Germinal center (tissue), 1 donor: ENCODE data around the gene ZNF365.
"Not testable (repeated sequence)": the region's sequence is repeated elsewhere in the genome, so short reads cannot be mapped to it uniquely, and the experiment has no call there.

ENCODE experiments used
- DNase-seq: peaks from one replicate; pipeline ENCODE4 v3.0.0; 2012; ENCODE audit warnings: mixed read lengths, low spot score

The ZNF365 gene, protein sequence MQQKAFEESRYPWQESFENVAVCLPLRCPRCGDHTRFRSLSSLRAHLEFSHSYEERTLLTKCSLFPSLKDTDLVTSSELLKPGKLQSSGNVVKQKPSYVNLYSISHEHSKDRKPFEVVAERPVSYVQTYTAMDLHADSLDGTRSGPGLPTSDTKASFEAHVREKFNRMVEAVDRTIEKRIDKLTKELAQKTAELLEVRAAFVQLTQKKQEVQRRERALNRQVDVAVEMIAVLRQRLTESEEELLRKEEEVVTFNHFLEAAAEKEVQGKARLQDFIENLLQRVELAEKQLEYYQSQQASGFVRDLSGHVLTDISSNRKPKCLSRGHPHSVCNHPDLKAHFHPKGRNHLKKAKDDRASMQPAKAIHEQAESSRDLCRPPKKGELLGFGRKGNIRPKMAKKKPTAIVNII

DNA sequence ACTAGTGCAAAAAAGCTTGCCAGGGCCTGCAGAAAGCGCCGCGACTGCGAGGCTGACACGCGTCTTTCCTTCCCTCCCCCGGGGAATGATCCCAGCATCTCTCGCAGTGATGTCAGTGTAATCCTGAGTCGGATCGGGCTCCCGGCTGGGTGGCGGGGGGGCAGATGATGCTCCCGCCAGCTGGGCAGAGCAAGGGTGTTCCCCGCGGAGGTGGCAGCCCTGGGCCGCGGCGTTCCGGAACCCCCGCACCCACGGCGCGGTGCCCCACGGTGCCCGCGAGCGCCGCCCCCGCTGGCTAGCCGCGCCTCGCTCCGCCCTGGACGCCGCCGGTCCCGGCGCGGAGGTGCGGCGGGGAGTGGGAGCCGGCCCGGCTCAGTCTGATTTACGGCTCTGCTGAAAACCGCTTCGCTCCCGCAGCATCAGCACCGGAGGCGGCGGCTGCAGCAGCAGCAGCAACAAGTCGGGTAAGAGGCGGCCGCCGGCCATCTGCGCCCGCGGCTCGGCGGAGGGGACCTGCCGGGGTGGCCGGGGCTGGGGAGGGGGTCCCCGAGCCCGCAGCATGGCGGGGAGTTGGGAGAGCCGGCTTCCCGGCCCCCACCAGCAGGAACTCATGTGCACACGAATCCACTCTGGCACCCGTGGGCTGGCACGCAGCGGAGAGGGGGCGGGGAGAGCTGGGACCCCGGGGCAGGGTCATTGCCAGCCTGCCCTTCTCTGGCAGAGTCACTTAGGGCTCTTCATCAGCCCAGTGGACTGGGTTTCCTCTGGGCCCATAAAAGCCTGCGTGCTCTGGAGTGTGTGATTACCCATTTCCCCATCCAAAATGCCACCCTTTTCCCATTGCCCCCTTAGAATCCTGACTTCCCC, at the start of gene ZNF365:
ZNF365 (plus strand) TSS at position 375 of the 867 bp plus-strand sequence. CDS start 1,825 bp downstream, outside the sequence.
- DNase-seq, result peak; percentile 30

DNA sequence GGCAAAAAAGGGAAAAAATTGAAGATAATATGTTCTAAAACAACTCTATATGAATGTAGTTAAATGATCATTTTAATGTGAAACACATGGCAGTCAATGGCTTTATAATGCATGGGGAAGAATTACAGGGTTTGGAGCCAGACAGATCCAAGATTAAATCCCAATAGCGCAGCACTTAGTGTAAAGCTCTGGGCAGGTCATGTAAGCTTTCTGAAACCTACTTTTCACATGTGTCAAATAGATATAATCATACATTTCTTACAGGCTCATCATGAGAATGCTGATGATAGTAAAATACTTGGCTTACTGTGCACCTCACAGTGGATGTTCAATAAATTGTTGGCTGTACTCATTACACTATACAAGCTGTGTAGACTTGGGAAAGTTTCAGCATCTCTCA, 48.0 kb upstream of the ZNF365 start:
- no peak for DNase-seq

DNA sequence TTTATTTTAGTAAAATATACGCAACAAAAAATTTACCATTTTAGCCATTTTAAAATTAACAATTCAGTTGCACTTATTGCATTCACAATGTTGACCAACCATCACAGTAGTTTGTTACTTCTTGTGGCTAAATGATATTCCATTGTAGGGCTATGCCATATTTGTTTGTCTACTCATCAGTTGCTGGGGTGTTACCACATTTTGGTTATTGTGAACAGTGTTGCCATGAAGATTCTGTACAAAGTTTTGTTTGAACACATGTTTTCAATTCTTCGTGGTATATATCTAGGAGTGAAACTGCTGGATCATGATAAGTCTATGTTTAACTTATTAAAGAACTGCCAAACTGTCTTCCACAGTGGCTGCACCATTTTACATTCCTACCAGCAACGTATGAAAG, 46.3 kb upstream of the ZNF365 start:
- DNase-seq, result no peak

DNA sequence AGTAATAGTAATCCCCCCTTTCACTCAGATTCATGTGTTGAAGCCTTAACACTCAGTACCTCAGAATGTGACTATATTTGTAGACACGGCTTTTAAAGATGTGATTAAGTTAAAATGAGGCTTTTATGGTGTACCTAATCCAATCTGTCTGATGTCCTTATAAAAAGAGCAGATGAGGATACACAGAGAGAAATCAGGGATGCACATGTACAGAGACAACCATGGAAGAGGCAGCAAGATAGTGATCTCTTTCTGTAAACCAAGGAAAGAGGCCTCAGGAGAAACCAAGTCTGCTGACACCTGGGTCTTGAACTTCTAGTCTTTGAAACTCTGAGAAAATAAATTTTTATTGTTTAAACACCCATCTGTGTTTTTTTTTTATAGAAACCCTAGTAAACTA, 44.0 kb upstream of the ZNF365 start:
- no peak for DNase-seq

DNA sequence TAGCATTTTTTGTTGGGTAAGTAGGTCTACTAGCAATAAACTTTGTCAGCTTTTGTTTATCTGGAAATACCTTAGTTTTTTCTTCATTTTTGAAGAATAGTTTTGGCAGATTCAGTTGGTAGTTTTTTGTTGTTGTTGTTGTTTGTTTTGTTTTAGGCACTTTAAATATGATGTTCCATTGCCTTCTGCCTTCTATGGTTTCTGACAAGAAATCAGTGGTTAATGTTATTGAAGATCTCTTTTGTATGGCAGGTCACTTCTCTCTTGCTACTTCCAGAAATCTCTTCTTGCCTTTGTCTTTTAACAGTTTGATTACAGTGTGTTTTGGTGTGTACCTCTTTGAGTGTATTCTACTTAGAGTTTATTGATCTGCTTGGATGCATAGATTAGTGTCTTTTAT, 41.8 kb upstream of the ZNF365 start:
- DNase-seq, result no peak

DNA sequence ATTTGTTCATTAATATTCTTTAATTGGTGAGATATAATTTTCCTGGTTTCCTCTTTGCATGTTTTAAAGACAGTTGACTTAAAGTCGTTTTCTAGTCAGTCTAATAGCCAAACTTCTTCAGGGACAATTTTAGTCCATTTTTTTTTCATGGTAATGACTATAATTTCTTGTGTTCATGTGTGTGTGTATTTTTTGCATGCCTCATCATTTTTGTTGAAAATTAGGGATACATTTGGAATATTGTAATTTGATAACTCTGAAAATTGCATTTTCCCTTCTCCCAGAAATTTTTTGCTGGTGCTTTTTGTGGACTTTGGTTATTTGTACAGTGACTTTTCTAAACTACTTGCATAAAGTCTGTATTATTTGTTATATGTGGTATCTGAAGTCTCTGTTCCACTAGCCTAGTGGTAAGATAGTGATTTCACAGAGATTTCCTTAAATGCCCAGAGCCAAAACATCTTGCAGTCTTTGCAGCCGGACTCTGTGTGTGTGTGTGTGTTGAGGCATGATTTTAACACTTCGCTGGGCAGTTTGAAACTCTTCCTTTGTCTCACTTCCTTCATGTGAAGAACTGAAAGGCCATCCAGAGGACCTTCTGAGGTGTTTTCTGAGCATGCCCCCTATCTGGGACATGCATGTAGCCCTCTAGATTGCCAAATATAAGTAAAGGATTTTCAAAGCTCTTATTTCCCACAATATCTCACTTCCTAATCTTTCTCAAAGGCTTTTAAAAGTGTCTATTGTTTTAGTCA, 40.9 kb upstream of the ZNF365 start:
- no peak for DNase-seq

DNA sequence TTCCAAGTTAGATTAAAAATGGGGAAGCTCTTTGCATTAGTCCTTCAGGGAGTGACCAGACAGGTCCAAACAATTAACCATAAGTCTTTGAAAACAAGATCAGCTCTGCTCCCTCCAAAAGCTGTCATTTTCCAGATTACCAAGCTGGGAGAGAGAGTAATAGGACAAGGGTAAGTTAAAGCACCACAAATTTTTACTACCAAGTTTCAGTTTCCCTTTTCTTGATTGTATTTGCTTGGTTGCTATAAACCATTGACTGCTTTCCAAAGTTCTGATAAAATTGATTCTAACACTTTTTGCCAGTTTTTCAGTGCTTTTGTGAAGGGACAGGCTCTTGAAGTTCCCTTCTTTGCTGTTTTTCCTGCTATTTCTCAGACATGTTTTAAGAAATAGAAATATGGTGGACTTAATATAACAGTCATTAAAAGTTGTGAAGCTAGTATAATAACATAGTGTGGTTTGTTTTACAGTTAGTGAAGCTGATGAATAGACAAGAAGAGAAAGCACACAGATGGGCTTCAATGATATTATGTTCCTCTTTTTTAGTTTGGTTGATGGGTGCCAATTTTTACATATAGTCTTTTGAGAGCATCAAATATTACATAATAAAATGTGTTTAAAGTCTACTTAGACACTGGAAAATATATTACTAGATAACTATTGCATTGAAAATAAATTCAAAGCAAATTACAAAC, 40.0 kb upstream of the ZNF365 start:
- DNase-seq, result no peak

DNA sequence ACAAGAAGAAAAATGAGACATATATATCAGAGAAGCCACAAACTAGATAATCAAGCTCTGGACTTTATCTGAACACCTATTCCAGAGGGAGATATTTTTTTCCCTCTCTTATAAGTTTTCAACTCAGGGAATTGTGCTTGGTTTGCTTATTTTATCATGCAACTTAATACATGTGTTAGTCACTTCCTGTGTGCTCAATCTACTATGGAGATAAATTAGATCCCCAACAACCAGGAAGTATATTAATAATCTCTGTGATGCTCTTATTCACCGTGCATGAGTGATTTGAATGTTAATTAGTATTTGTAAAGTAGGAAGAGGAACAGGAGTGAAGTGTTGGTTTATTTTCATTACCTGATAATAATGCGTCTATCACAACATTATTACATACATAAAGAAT, 38.8 kb upstream of the ZNF365 start:
- DNase-seq, result peak; percentile 39

DNA sequence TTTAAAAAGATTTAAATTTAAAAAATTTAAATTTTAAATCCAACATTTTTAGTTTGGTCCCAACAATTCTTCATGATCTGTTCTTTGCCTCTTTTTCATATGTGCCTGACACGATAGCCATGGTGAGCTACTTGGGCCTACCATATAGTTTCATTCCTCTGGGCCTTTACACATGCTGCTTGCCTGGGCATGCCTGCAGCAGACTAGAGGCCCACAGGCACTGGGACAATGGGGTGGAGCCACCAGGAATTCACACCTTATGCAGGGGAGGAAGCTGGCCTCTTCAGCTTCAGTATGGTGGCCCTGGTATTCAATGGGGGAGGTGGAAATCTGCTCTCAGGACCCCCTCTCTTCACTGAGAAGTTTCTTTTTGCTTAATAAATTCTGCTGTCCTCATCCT, 37.8 kb upstream of the ZNF365 start:
- DNase-seq, result no peak

DNA sequence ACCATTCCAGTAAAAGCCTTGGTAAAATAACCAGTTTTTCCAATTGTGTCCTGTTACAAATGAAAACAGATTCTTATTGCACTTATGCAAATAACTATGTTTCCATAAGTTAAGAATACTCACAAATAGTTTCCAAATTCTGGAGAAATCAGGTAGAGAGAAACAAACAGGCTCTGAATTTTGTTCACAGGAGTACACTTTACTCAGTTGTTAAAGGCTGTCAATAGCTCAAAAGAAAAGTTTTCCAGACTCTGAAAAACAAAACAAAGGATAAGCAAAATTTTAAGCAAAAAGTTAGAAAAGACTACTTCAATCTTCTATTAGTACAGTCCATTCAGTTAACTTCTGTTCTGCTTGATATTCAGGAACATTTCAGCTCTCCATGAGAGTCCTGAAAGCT, 32.8 kb upstream of the ZNF365 start:
- DNase-seq, result no peak

DNA sequence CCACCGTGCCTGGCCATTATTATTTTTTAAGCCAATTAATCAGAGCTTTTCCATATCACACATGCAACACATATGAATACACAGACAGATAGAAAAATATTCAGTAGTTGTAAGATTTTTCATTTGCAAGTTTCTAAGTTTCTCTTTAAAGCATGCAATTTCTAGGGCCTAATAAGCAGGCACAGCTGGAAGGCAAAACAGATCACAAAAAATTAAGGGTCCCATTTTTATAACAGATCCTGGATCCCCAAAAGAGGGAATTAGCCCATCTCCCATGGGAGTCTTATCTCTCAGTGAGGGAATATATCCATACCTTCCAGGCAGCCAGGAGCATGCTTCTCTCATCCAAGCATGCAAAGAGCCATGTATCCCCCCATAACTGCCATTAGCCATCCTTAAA, 31.2 kb upstream of the ZNF365 start:
- DNase-seq, result no peak

DNA sequence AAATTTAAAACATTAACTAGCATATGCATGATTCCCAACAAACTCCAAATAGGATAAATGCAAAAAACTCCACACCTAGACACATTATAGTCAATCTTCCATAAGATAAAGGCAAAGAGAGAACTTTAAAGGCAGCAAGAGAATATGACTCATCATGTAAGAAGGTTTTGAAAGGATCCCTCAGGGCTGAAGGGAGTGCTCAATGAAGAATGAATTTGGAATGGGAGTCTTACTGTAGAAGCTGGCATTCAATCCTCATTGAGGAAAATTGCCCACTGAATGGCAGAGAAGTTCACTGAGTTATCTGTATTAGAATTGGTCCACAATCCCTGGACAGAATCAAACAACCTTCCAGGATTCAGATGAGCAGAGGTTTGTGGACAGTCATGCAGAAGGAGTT, 26.1 kb upstream of the ZNF365 start:
- DNase-seq, result no peak

DNA sequence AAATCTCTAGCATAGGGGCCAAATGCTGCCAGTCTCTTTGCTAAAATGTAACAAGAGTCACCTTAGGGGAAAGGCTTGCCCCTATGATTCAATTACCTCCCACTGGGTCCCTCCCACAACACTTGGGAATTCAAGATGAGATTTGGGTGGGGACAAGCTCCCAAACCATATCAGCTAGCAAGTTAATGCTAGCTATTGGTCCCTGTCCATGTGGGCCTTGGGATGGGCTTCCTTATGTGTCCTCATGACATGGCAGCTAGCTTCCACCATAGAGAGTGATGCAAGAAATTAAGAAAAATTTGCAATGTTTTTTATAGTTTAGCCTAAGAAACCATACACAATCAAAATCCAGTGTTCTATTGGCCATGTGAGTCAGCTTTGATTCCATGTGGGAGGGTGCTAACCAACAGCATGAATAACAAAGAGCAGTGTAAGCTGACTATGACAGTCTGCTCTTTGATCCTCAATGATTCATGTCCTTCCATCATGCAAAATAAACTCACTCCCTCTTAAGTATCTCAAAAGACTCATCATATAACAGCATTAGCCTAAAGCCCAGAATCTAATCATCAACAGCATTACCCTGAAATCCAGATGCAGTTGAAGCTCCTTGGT, 21.7 kb upstream of the ZNF365 start:
- DNase-seq, result no peak

DNA sequence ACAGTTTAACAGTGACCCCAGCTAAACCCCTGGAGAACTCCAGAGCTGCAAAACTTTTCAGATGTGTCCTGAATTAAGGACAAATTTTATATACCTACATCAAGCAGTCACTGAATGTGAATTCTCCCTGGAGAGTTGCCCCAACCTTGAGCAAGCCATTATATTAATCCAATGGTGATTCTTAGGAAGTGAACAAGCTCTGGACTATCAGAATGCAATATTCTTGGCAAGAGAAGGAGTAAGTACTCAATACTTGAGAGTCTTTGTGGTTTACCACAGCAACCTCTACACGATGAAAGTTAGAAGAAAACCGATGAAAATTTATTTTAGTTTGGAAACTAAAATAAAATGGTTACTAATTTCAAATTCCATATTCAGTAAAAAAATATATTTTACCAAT, 19.3 kb upstream of the ZNF365 start:
- no peak for DNase-seq

DNA sequence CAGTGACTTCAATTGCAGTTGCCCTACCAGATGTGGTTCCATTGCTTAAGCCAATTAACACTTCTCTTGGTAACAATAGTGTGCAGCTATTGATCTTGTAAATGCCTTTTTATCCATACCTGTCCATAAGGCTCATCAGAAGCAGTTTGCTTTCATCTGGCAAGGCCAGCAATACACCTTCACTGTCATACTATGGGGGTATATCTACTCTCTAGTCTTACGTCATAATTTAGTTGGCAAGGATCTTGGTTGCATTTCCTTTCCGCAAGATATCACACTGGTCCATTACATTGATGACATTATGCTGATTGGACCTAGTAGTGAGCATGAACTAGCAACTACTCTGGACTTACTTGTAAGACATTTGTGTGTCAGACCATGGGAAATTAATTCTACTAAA, 17.7 kb upstream of the ZNF365 start:
- DNase-seq, result no peak

DNA sequence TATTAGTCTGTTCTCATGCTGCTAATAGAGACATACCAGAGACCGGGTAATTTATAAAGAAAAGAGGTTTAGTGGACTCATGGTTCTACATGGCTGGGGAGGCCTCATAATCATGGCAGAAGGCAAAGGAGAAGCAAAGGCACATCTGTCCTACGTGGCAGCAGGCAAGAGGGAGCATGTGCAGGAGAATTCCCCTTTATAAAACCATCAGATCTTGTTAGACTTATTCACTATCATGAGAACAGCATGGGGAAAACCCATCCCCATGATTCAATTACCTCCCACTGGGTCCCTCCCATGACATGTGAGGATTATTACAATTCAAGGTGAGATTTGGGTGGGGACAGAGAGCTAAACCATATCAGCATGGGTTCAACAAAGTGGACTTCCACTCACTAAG, 16.0 kb upstream of the ZNF365 start:
- DNase-seq, result not testable (repeated sequence)

DNA sequence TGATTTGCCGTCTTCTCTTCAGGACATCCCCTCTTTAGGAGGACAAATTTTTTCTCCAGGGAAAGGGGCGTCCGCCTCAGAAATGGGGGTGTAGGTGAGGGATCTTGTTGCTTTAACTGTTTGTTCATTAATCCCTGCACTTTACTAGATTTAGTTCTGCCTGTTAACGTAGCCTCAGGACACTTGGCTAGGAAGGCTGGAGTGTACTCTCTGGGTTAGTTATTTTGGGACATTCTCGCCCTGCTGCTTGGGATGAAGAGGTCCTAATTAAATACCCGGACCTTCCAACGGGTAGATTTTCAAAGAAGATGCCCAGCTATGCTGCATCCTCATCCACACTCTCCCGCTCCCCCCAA, 552 bp upstream of the ZNF365 start:
- no peak for DNase-seq

DNA sequence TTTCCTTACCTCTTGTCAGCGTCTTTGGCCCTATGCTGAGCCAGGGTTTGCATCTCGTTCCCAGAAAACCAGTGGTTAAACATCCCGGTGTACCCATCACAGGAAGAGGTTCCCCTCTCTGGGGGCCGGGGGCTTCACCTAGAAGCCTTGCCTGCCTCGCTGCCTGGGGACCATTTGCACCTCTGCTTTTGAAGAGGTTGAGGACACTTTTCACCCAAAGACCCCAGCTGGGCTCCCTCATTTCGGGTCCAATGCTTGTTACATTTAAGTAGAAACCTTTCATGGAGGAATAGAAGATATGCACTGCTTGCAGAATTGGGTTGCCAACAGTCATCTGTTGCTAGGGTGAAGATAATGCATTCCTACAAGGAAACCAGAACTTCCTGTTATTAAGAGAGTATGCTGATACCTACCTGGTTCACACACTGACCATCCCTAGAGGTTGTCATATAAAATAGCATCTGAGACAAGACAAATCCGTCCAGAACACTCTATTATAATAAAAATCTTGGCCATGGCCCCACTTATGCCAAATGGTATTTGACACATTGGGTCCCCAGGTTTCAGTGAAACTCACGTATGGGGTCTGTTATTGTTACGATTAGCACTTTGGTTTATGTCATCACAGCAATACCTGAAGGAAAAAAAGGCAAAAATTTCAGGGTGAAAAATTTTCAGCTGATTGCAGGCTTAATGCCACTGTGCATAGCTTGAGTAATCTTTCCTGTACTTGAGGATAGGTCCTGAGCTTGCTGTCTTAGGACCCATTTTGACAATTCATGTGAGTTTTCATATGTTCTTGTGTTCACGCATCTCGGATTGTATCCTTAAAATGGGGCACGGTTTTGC, 917 bp downstream of the ZNF365 start:
- peak; percentile 32 for DNase-seq

DNA sequence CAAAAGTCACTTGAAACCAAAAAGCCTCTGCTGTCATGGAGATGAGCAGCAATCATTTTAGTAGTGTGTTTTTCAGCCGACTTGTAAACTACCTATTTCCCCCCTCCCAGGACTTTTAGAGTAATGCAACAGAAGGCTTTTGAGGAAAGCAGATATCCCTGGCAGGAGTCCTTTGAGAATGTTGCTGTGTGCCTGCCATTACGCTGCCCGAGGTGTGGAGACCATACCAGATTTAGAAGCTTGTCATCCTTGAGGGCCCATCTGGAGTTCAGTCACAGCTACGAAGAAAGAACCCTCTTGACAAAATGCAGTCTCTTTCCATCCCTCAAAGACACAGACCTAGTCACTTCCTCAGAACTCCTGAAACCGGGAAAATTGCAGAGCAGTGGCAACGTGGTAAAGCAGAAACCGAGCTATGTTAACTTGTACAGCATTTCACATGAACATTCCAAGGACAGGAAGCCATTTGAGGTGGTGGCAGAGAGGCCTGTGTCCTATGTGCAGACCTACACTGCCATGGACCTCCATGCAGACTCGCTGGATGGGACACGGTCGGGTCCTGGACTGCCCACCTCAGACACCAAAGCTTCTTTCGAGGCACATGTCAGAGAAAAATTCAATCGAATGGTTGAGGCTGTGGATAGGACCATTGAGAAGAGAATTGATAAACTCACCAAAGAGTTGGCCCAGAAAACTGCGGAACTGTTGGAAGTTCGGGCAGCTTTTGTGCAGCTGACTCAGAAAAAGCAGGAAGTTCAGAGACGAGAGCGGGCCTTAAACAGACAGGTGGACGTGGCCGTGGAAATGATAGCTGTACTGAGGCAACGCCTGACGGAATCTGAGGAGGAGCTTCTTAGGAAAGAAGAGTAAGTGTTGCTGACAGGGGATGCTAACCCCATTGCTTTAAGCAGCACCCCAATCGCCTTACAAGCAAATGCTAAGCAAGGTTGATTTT, 2.2 kb downstream of the ZNF365 start:
- no peak for DNase-seq
